B cell (primary cell): Measurements from ENCODE around the gene MAGEB17. TPM values are rescaled to one million over a fixed set of nuclear protein-coding genes. Genes with fewer than 3 reads are reported as not detected.
"Not testable (repeated sequence)": the region's sequence is repeated elsewhere in the genome, so short reads cannot be mapped to it uniquely, and the experiment has no call there.

Experiments used
- ATAC-seq: fragments of 200-7000 bp; cut with Tn5 transposase; one replicate; pipeline ENCODE4 v1.10.0; 2021; ENCODE audit warnings: low read depth, mild to moderate bottlenecking, moderate number of reproducible peaks, moderate library complexity
- CTCF ChIA-PET: fragments of 350-600 bp; sonication (Branson Sonifier 250); formaldehyde crosslinking; loops from one replicate; lab custom pipeline; 2021; ENCODE audit warnings: antibody characterized with exemption, inconsistent platforms; lab: Charles Lee
- POLR2A ChIA-PET: fragments of 350-600 bp; sonication (Branson Sonifier 250); formaldehyde crosslinking; loops from one replicate; lab custom pipeline; 2021; ENCODE audit warnings: antibody characterized with exemption; lab: Charles Lee
- DNase-seq: peaks from one replicate; pipeline ENCODE4 v3.0.0; 2013
- H2AFZ ChIP-seq: 2 replicates; pipeline ENCODE4 v1.6.1; 2012; ENCODE audit warnings: mild to moderate bottlenecking, low read depth, low read length; ENCODE audit not compliant: insufficient read depth, poor library complexity, severe bottlenecking
- H3K27ac ChIP-seq, 2 donors: 1 replicate in 1 of 2; 2 replicates in 1 of 2; pipeline ENCODE4 v1.5.1; 2012 to 2013; ENCODE audit warnings: low read length in 2 of 2, mild to moderate bottlenecking in 2 of 2, moderate library complexity in 1 of 2
- H3K27me3 ChIP-seq, 4 experiments: fragments of 200-600 bp in 1 of 4; sonication (generic) in 1 of 4; replicated peaks in 1 of 4; 1 replicate in 2 of 4; 2 replicates in 2 of 4; pipeline versions ENCODE4 v1.6.1 to v1.7.0; 2013 to 2016; ENCODE audit warnings: low read length in 3 of 4, mild to moderate bottlenecking in 2 of 4, mixed read lengths in 1 of 4, moderate library complexity in 1 of 4; ENCODE audit not compliant: insufficient read depth in 4 of 4, control insufficient read depth in 3 of 4; ENCODE audit errors: control extremely low read depth in 1 of 4
- H3K36me3 ChIP-seq, 2 experiments: replicated peaks in 1 of 2; 1 replicate in 1 of 2; 2 replicates in 1 of 2; pipeline versions ENCODE4 v1.6.1 to v1.7.1; 2013; ENCODE audit warnings: low read length in 1 of 2; ENCODE audit not compliant: insufficient read depth in 2 of 2, control insufficient read depth in 1 of 2; ENCODE audit errors: control extremely low read depth in 1 of 2, extremely low read depth in 1 of 2
- H3K4me1 ChIP-seq, 2 donors: fragments of 200-600 bp in 1 of 2; sonication (generic) in 1 of 2; 1 replicate in 1 of 2; 2 replicates in 1 of 2; pipeline versions ENCODE4 v1.5.1 to v1.6.1; 2013 to 2017; ENCODE audit warnings: low read length in 2 of 2; ENCODE audit not compliant: control insufficient read depth in 2 of 2, insufficient read depth in 2 of 2
- H3K4me2 ChIP-seq: replicated peaks from 2 replicates; pipeline ENCODE3; 2012; ENCODE audit warnings: mild to moderate bottlenecking, low read depth, low read length; ENCODE audit not compliant: poor library complexity, severe bottlenecking
- H3K4me3 ChIP-seq, 5 experiments: fragments of 200-600 bp in 1 of 5; sonication (generic) in 1 of 5; 1 replicate in 3 of 5; 2 replicates in 2 of 5; pipeline versions ENCODE4 v1.5.1 to v1.7.0; 2011 to 2016; ENCODE audit warnings: low read length in 4 of 5, mild to moderate bottlenecking in 4 of 5, low read depth in 2 of 5, control low read depth in 1 of 5, moderate library complexity in 1 of 5; ENCODE audit not compliant: insufficient read depth in 1 of 5; ENCODE audit errors: control extremely low read depth in 1 of 5, extremely low read depth in 1 of 5
- H3K79me2 ChIP-seq: fragments of 200-600 bp; sonication (generic); one replicate; pipeline ENCODE4 v1.6.0; 2016; ENCODE audit warnings: low read length; ENCODE audit not compliant: control insufficient read depth, insufficient read depth
- H3K9ac ChIP-seq: fragments of 200-600 bp; sonication (generic); 2 replicates; pipeline ENCODE4 v1.6.1; 2017; ENCODE audit warnings: mild to moderate bottlenecking, low read length, moderate library complexity
- H3K9me3 ChIP-seq, 3 donors: one replicate each; pipeline versions ENCODE4 v1.6.1 to v1.7.1; 2013; ENCODE audit warnings: low read length in 2 of 3; ENCODE audit not compliant: control insufficient read depth in 2 of 3, insufficient read depth in 1 of 3; ENCODE audit errors: control extremely low read depth in 1 of 3
- H4K20me1 ChIP-seq: 2 replicates; pipeline ENCODE4 v1.6.0; 2012; ENCODE audit warnings: mild to moderate bottlenecking, low read length; ENCODE audit not compliant: insufficient read depth, control insufficient read depth, poor library complexity, severe bottlenecking
- H3K27ac Mint-ChIP-seq: one replicate; pipeline ENCODE4 v1.8.0; 2021; ENCODE audit warnings: mixed read lengths
- H3K27me3 Mint-ChIP-seq: one replicate; pipeline ENCODE4 v1.8.0; 2021; ENCODE audit warnings: mixed read lengths
- H3K4me1 Mint-ChIP-seq: one replicate; pipeline ENCODE4 v1.8.0; 2021; ENCODE audit warnings: mixed read lengths
- H3K4me3 Mint-ChIP-seq: one replicate; pipeline ENCODE4 v1.8.0; 2021; ENCODE audit warnings: mixed read lengths
- H3K9me3 Mint-ChIP-seq: one replicate; pipeline ENCODE4 v1.8.0; 2022; ENCODE audit warnings: mixed read lengths; ENCODE audit not compliant: insufficient read depth
- EZH2 ChIP-seq: IDR thresholded peaks from 2 replicates; pipeline ENCODE4 v1.6.1; 2012; ENCODE audit warnings: borderline replicate concordance, low read depth, mild to moderate bottlenecking, moderate library complexity, low read length; ENCODE audit not compliant: insufficient read depth, poor library complexity, severe bottlenecking
- WGBS: methylation state at CpG from one replicate; pipeline ENCODE4 v1.1.5; 2013; ENCODE audit warnings: missing lambda C conversion rate; ENCODE audit not compliant: insufficient coverage; 5-methylcytosine and 5-hydroxymethylcytosine counted together
- intact Hi-C: fragments of 100-400 bp; cut with micrococcal nuclease; formaldehyde crosslinking; loops from one replicate; pipeline ENCODE4 v1.10.0; 2022
- polyA plus RNA-seq: library from polyadenylated mRNA; depleted of rRNA; stranded (reverse); fragments of >200 nt; gene quantifications from 2 replicates; pipeline ENCODE4 v1.2.3, GENCODE V29; 2012
- total RNA-seq, 2 donors: library from RNA; stranded (reverse); fragments of 120-200 nt in 1 of 2; gene quantifications; 1 replicate in 1 of 2; 2 replicates in 1 of 2; pipeline versions ENCODE4 v1.2.3 to v1.2.4, GENCODE V29; 2013 to 2022
- TF ChIP-seq, protein P1 (sequence below): fragments of 200-600 bp; IDR thresholded peaks from one replicate; pipeline ENCODE4 v1.8.0; 2022; ENCODE audit warnings: antibody characterized with exemption, mild to moderate bottlenecking

The MAGEB17 gene
- total and polyA plus RNA-seq, 2 donors (not counting 1 experiment from before 2014, with no cell fraction given), result 0.16 TPM; not detected in 1

DNA sequence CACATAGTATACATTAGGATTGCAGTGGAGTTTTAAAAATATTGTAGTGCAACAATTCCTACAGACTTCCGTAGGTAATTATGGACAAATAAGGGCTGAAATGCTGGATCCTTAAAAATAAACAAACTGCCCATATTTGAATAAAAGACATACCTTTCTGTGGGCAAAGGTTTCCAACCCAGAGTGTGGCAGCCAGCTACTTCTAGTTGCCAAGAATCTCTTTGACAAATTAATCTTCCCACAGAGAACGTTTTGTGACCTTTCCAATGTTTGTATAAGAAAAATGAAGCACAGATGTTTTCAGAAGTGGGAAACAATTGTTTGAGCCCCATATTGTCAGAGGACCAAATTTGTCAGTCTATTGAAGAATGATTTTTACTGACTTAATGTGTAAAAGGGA, 22.9 kb upstream of the MAGEB17 start:
- ATAC-seq (no peak), DNase-seq (no peak)
- WGBS, result no CpG with 5 or more reads among the region's 2 CpGs
- no peak overlapping the region for H3K4me2 ChIP-seq
- ChIA-PET CTCF (no interaction called here), POLR2A (no interaction called here)
- no peaks in the 10 kb centered on the region for H3K9me3 Mint-ChIP-seq
- H3K27ac Mint-ChIP-seq, result no peak overlapping the region
- no peaks in the 10 kb centered on the region for H3K79me2 ChIP-seq
- no peak overlapping the region for H2AFZ ChIP-seq
- H3K9ac ChIP-seq, result no peak overlapping the region
- no peaks in the 10 kb centered on the region for H3K36me3 ChIP-seq
- no peaks in the 10 kb centered on the region for H4K20me1 ChIP-seq
- H3K4me1 Mint-ChIP-seq, result no peaks in the 10 kb centered on the region
- intact Hi-C loops, result no loop called here
- TF ChIP-seq EZH2, result no peak
- TF ChIP-seq, protein P1, sequence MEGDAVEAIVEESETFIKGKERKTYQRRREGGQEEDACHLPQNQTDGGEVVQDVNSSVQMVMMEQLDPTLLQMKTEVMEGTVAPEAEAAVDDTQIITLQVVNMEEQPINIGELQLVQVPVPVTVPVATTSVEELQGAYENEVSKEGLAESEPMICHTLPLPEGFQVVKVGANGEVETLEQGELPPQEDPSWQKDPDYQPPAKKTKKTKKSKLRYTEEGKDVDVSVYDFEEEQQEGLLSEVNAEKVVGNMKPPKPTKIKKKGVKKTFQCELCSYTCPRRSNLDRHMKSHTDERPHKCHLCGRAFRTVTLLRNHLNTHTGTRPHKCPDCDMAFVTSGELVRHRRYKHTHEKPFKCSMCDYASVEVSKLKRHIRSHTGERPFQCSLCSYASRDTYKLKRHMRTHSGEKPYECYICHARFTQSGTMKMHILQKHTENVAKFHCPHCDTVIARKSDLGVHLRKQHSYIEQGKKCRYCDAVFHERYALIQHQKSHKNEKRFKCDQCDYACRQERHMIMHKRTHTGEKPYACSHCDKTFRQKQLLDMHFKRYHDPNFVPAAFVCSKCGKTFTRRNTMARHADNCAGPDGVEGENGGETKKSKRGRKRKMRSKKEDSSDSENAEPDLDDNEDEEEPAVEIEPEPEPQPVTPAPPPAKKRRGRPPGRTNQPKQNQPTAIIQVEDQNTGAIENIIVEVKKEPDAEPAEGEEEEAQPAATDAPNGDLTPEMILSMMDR, result no peak
- H3K27ac ChIP-seq, result no peak overlapping the region
- peaks cover 10% of the 10 kb centered on the region for H3K27me3 Mint-ChIP-seq
- no peaks in the 10 kb centered on the region for H3K4me1 ChIP-seq
- H3K4me3 Mint-ChIP-seq, result no peak overlapping the region
- H3K4me3 ChIP-seq, result no peak overlapping the region
- peaks cover 0 to 2% (median 0%) of the 10 kb centered on the region in 4 experiments for H3K27me3 ChIP-seq
- no peaks in the 10 kb centered on the region for H3K9me3 ChIP-seq

GRCh38 chrX:16145093-16145492, 22.2 kb upstream of the MAGEB17 start:
- DNase-seq, H3K4me1 Mint-ChIP-seq, POLR2A ChIA-PET, H3K79me2 ChIP-seq, H3K9me3 Mint-ChIP-seq, H3K4me2 ChIP-seq, intact Hi-C loops, H3K4me3 ChIP-seq, H3K27ac ChIP-seq, H3K36me3 ChIP-seq, H3K9me3 ChIP-seq, H2AFZ ChIP-seq, H3K4me3 Mint-ChIP-seq, H3K27ac Mint-ChIP-seq, H3K9ac ChIP-seq, H3K27me3 ChIP-seq, ATAC-seq, CTCF ChIA-PET, H4K20me1 ChIP-seq, H3K4me1 ChIP-seq: not testable (repeated sequence)
- H3K27me3 Mint-ChIP-seq, result peaks cover 10% of the 10 kb centered on the region
- WGBS, result no CpG with 5 or more reads among the region's 1 CpG
